ENCODE data around the gene MGLL.

MGLL gene

DNA sequence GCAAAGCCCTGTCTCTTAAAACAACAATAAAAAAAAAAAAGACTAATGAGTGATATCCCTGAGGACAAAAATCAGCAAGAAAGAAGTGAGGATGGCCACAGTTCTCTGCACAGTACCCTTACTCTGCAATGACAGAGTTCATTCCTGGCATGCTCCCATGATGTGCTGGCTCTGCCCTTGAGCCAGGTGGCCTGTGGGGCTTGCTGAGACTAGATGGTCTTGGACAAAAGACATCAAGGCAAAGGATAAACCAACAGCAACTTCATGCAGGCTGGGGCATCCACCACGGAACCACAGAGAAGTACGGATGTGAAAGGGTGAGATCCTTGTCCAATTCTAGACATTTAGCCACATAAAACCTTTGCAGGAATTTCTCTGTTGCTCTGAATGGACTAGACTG is 12.7 kb downstream of the MGLL start:
- no peak for DNase-seq

DNA sequence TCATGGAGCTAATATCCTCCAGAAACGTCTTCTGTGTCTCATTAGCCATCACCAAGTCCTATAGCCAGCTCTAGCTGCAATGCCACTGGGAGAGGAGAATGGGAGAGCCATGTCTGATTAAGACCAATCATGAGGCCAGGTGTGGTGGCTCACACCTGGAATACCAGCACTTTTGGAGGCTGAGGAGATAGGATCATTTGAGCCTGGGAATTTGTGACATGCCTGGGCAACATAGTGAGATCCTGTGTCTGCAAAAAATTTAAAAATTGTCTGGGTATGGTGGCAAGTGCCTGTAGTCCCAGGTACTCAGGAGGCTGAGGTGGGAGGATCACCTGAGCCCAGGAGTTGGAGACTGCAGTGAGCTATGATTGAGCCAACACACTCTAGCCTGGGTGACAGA is 13.1 kb downstream of the MGLL start:
- DNase-seq: no peak

GRCh38 chr3:127808197-127808596 is 14.1 kb downstream of the MGLL start:
- no peak for DNase-seq

- DNase-seq: no peak
Observed at GRCh38 chr3:127805026-127805753, 17.1 kb downstream of the MGLL start.

DNA sequence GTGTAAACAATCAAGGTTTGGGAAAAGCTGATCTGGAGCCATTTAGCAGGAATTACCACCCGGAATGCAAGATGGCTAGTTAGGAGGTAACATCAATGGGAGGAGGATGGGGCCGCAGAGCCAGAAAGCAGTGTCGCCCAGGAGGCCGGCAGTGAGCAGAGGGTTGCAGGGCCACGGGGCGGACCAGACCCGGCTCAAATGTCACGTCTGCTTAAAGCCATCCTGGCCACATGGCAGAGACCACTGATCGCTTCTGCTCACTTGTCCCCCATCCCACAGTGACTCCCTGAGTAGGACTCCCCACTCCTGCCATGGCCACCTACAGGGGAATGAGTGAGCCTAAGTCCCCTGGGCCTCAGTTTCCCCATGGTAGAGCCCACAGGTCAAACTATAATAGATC is 18.2 kb downstream of the MGLL start:
- no peak for DNase-seq

DNA sequence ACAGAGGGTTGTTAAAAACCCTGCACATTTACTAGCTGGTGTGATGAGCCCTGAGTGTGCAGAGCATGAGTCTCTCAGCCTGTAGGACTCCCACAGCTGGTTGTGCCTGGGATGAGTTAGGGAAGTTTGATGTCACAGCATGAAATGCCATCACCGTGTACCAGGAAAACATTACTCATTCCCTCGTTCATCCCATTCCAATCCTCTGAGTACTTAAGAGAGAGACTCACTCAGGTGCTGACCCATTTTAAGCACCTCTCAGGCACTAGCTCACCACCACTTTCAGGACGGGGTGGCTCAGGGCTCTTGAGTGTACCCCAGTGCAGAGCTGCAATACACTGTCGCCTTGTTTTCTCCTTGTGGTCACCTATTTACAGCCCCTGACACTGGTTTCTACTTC is 18.7 kb downstream of the MGLL start:
- DNase-seq: peak; percentile 70

DNA sequence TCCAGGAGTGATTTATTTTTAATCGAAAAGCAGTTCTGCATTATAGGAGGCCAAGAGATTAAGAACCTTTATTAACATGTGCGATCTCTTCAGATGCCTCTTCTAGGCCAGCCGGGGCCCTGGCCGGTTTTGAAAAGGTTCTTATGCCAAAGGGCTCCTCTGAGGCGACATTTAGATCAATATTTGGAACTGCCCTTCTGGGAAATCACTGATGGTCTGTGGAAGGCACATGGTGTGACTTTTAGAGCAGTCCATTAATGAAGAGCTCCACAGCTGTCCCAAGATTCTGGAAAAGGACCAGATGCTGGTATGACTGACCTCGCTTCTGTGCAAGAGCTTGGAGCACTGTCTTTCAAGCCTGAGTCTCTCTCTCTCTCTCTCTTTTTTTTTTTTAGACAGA is 19.7 kb downstream of the MGLL start:
- DNase-seq: no peak

GRCh38 chr3:127801731-127802313 is 20.5 kb downstream of the MGLL start:
- DNase-seq: no peak

GRCh38 chr3:127800508-127800907 is 21.8 kb downstream of the MGLL start:
- DNase-seq: no peak

DNA sequence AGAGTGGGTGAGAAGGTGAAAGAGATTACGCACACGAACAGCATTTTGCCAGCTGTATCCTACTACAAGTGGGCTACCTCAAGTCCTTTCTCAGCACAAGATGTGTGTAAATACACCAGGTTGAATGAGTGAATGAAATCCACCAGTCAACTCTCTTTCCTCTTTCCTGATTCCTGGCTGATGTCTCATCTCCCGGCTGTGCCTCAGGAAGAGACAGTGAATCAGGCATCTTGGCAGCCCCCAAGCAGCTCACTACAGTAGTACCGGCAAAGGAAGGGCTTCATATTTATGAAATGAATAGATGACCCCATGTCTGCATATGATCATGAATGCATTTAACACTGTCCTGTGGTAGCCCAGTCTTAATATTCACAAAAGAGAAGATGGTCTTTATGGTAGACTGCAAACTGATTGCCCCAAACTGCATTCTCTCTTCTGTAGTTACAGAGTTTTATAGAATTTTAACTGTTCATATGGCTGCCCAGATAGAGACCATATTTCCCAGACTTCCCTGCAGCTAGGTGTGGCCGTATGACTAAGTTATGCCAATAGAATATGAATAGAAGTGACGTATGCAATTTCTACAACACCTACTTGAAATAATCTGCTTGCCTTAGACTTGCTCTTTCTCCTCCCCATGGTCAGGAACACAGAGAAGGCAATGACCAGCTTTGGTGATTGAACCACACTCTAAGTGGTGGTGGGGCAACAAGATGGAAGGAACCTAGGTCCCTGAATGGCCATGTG is 22.7 kb downstream of the MGLL start:
- peak; percentile 66 for DNase-seq

DNA sequence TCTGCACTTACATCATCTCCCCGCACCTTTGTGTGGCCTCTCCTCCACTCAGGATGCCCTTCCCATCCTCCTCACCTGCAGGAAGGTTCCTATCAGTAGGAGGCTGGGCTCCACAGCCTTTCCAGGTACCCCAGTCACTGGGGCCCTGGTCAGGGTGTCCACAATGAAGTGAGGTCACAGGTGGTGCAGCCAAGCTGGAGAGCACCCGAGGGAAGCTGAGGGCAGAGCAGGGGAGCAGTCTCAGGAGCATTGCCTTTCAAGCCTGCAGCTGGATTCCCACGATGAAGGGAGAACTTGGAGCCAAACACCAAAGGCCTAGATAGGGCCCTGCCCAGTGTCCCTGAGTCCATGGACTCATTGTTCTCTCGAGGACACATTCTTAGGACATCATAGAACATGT is 23.6 kb downstream of the MGLL start:
- no peak for DNase-seq

GRCh38 chr3:127796831-127797150 is 25.5 kb downstream of the MGLL start:
- no peak for DNase-seq

- DNase-seq: no peak
Observed at GRCh38 chr3:127796045-127796830, 26.1 kb downstream of the MGLL start.

- no peak for DNase-seq
Observed at GRCh38 chr3:127794972-127795371, 27.3 kb downstream of the MGLL start.

DNA sequence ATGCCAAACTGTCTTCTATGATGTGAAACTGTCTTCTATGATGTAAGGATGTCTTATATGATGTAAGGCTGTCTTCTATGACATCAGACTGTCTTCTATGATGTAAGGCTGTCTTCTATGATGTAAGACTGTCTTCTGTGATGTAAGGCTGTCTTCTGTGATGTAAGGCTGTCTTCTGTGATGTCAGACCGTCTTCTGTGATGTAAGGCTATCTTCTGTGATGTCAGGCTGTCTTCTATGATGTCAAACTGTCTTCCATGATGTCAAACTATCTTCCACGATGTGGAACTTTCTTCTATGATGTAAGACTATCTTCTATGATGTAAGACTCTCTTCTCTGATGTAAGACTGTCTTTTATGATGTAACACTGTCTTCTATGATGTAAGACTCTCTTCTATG is 27.9 kb downstream of the MGLL start:
- no peak for DNase-seq

GRCh38 chr3:127792541-127793292 is 29.6 kb downstream of the MGLL start:
- DNase-seq: peak; percentile 45

GRCh38 chr3:127791221-127791913 is 30.9 kb downstream of the MGLL start:
- peak; percentile 56 for DNase-seq

DNA sequence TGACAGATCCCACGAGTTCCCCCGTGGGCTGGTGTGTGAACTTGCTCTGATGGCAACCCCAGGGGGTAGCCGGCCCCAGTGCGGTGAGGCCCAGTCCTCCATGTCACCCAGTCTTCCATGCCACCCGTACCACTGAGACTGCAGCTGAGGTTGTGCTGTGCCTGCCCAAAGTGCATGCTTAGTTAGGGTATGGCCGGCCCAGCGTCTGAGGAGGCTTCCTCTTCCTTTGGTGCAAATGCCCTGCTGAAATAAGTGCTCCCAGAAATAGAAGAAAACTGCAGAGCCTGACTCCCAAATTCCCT is 31.5 kb downstream of the MGLL start:
- DNase-seq: no peak

DNA sequence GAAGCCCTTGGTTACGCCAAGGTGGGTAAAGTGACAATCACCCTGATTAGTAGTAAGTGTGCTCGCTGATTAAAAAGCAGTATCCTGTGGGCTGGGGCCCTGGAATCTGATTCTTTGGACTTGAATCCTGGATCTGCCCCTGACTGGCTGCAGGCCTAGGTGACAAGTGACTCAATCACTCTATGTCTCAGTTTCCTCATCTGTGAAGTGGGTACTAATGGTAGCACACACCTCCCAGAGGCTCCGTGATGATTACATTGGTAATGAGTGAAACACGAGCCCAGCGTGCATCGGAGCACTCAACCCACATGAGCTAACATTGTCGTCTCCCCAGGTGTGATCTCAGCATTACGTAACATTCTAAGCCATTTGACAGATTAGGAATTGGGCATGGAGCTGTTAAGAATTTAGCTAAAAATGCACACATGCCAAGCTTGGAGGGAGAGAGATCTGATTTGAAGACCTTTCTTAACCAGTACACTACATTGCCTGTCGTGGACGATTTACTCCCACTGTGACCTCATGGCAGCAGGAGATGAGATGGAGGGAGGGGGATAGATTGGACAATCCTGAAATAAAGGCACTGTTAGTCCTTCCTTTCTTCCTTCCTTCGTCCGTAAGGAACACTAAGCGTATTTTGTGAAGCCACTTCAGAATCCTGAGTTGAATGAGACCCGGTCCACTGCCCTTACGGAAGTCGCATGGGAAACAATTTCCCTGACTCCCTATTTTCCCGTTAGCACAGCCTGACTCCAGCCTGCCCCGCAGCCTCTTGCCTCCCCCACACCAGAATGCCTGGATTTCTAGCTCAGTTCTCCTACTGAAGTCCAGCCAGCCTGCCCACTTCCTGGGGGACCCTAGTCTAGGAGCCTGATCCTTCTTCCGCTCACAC is 32.1 kb downstream of the MGLL start:
- DNase-seq: no peak

- no peak for DNase-seq
Observed at GRCh38 chr3:127789051-127789450, 33.3 kb downstream of the MGLL start.

GRCh38 chr3:127788451-127788909 is 33.8 kb downstream of the MGLL start:
- DNase-seq: no peak
